Epithelial cell of esophagus (primary cell): ENCODE measurements around the gene SRXN1.

Experiments
- DNase-seq: peaks from one replicate; pipeline ENCODE4 v3.0.0; 2010; ENCODE audit warnings: low read depth
- H3K4me3 ChIP-seq: 2 replicates; pipeline ENCODE4 v1.5.1; 2011; ENCODE audit warnings: mild to moderate bottlenecking, low read length, control low read depth
- TF ChIP-seq, protein P1 (sequence below): IDR thresholded peaks from 2 replicates; pipeline ENCODE4 v1.5.1; 2011; ENCODE audit warnings: low read depth, mild to moderate bottlenecking, low read length, control low read depth, inconsistent platforms; ENCODE audit not compliant: insufficient read depth; ENCODE audit errors: missing control alignments

SRXN1 gene

DNA sequence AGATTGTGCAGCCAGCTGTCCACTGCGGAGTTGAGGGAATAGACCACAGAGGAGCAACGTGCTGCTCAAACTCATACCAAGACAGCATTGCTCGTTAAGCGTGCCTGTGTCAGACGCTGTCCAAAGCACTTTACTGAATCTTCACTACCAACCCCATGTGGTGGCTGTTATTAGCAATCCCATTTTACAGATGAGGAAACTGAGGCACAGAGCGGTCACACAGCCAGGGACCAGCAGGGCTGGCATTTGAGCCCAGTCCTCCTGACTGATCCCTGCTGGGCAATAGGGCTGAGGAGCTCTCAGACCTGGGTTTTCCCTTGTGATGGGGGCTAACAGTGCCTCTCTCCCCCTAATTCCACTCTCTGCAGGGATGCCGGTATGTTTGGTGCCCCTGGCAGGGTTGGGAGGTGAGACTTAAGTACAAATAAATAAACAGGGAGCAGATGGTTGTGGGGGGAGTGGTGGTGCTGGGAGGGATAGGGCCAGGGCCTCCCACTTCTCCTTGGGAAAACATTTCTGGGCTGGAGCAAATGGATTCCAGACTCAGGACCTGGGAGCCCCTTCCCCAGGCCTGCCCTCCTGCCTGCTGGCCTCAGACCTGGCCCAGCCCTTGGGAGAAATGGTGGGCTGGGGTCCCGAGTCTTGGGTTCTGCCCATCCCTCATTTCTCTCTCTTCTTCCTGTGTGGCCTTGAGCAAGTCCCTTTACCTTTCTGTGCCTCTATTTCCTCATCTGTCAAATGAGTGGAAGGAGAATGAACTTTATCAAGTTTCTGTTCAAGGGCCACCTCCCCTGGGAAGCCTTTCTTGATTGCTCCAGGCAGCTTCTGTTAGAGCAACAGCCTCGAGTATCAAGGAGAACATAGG, 17.7 kb downstream of the SRXN1 start:
- TF ChIP-seq, protein P1, sequence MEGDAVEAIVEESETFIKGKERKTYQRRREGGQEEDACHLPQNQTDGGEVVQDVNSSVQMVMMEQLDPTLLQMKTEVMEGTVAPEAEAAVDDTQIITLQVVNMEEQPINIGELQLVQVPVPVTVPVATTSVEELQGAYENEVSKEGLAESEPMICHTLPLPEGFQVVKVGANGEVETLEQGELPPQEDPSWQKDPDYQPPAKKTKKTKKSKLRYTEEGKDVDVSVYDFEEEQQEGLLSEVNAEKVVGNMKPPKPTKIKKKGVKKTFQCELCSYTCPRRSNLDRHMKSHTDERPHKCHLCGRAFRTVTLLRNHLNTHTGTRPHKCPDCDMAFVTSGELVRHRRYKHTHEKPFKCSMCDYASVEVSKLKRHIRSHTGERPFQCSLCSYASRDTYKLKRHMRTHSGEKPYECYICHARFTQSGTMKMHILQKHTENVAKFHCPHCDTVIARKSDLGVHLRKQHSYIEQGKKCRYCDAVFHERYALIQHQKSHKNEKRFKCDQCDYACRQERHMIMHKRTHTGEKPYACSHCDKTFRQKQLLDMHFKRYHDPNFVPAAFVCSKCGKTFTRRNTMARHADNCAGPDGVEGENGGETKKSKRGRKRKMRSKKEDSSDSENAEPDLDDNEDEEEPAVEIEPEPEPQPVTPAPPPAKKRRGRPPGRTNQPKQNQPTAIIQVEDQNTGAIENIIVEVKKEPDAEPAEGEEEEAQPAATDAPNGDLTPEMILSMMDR, result no peak
- DNase-seq, result no peak
- H3K4me3 ChIP-seq, result no peak overlapping the region

DNA sequence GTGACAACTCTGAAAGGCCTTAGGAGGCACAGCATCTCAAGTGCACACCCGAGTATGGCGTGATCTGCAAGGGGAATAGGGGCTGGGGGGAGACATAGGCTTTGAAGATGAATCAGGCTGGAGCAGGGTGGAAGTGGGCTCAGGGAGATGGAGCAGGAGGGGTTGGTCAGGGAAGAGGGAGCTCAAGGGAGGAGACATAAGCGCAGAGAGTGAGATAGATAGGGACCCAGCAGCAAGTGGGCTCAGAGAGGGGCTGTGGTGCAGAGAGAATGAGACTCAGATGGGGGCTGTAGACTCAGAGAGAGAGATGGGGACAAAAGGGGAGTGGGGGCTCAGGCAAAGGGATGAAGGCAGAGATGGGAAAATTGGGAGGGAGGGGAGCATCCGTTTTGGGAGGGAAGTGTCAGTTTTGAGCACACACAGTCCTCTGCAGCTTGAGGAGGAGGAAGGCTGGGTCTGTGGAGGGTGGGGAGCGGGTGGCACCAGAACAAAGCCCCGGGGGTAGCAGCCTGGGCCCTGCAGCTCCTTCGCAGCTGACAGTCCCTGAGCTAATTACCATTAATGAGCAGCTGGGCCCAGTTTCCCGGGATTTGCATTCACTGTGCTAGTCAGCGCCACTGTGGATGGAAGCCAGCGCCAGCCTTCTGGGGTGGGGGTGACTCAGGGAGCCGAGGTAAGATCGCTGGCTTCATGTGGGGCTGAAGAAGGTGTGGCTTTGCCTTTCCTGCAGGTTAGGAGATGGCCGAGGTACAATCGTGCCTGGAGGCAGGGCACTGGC, 18.7 kb downstream of the SRXN1 start:
- TF ChIP-seq, protein P1, result no peak
- DNase-seq, result no peak
- H3K4me3 ChIP-seq, result no peak overlapping the region

- H3K4me3 ChIP-seq, result no peak overlapping the region
- DNase-seq, result no peak
- TF ChIP-seq, protein P1, result no peak
Measured at GRCh38 chr20:631101-631500, 21.9 kb downstream of the SRXN1 start.

GRCh38 chr20:626579-626978, 26.4 kb downstream of the SRXN1 start:
- no peak overlapping the region for H3K4me3 ChIP-seq
- no peak for DNase-seq
- TF ChIP-seq, protein P1, result no peak

GRCh38 chr20:625360-625932, 27.6 kb downstream of the SRXN1 start:
- H3K4me3 ChIP-seq, result no peak overlapping the region
- TF ChIP-seq, protein P1, result no peak
- DNase-seq, result no peak

DNA sequence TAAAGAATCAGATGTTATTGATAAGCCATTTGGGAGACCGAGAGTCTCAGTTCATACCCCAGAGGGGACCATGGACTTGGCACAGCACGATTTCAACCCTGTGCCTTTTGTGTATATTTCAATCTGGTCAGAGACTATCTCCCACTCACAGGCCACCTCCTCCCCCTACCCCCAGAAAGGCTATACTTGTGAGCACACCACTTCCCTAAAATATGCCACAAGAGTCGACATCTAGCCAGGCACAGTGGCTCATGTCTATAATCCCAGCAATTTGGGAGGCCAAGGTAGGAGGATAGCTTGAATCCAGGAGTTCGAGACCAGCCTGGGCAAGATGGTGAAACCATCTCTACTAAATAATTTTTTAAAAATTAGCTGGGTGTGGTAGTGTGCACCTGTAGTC, 29.3 kb downstream of the SRXN1 start:
- TF ChIP-seq, protein P1, result no peak

More for the DNA sequence above, 29.3 kb downstream of the SRXN1 start:
- H3K4me3 ChIP-seq, result no peak overlapping the region
- DNase-seq, result no peak
